ENCODE results near the gene REEP6.

The REEP6 gene

DNA sequence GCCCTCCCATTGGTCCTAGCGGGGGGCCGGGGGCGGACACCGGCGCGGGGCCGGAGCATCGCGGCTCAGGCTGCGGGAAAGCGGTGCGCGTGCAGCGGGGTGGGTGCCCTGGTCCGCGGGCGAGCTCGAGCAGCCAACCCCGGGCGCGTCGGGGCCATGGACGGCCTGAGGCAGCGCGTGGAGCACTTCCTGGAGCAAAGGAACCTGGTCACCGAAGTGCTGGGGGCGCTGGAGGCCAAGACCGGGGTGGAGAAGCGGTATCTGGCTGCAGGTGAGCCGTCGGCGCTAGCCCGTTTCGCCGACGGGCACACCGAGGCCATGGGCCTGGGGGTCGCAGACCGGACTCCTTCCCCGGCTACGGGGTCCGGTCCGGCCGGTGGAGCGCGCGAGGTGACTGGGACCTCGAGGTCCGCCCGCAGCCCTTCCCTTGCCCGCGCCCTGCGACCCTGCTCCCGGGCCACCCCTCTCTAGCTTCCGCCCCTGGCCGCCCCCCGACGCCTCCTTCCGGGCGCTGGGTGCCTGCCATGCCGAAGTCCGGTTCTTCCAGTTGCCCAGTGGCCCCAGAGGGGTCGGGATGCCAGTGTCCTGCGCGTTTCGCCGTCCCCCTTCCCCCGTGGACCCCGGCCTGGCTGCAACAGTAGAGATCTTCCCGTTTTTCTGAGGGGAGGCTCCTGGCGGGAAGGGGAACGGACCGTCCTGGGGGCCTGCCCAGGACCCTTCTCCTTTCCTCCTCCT lies at the start of gene REEP6:
TSS of gene REEP6 (plus strand) at position 68 of the 735 bp plus-strand sequence. CDS start at position 157, 89 bp downstream.
- DNase-seq (ENCODE audit: low read depth in 2 of 2) = no peak

DNA sequence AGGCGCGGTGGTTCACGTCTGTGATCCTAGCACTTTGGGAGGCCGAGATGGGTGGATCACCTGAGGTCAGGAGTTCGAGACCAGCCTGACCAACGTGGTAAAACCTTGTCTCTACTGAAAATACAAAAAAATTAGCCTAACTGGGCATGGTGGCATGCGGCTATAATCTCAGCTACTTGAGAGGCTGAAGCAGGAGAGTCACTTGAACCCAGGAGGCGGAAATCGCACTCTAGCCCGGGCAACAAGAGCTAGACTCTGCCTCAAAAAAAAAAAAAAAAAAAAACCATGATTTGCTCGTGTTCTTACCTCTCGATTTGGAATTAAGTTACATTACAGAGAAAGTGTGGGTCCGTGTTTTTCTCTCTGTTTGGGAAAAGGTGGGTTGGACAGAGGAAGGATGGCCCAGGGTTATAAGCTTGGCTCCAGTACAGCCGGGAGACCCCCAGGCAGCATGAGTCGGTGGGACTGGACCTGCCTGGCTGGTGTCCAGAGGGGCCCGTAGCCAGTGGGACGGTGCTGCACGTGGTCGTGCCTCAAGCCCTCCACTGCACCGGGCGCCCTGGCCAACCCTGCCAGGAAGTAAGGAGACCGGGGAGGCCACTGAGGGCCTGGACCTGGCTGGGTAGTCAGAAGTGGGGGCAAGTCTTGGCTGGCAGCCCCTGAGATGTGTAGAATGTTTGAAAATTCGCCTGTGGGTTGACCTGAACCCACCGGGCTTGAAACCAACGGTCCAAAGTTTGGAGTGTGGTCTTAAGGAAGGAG lies 49.1 kb upstream of the REEP6 start:
- no peak for DNase-seq (ENCODE audit: low read depth in 2 of 2)

DNA sequence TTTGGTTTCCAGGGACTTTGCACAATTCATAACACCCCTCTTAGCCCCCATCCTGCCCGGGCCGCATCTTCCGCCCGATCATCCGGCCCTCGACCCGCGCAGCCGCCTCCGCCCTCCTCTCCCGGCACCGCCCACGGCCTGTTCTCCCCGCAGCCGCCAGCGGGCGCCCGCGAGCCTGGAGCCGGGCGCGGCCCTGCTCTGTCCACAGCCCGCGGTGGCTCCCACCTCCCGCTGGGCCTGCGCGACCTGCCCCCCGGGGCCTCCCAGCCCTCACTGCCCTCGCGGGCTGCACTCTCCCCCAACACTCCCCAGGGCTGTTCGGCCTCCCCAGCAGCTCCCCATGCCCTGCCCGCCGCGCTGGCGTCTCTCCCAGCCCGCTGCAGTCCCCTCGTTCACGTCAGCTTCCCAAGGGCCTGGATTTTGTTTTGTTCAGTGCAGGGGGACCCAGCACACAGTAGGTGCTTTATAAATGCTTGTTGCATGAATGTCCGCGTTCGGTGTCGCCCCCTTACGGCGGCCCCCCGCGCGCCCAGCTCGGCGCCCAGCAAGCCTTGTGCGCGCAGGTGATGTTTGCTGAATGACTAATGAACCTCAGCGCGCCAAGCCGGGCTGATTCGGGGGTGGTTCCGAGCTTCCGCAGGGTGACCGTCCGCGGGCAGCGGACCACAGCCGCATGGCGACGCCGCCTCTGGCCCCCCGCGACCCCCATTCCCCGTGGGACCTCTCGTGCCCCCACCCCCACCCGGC lies 45.6 kb upstream of the REEP6 start:
- peak; percentile 71 to 73 for DNase-seq (ENCODE audit: low read depth in 2 of 2)

DNA sequence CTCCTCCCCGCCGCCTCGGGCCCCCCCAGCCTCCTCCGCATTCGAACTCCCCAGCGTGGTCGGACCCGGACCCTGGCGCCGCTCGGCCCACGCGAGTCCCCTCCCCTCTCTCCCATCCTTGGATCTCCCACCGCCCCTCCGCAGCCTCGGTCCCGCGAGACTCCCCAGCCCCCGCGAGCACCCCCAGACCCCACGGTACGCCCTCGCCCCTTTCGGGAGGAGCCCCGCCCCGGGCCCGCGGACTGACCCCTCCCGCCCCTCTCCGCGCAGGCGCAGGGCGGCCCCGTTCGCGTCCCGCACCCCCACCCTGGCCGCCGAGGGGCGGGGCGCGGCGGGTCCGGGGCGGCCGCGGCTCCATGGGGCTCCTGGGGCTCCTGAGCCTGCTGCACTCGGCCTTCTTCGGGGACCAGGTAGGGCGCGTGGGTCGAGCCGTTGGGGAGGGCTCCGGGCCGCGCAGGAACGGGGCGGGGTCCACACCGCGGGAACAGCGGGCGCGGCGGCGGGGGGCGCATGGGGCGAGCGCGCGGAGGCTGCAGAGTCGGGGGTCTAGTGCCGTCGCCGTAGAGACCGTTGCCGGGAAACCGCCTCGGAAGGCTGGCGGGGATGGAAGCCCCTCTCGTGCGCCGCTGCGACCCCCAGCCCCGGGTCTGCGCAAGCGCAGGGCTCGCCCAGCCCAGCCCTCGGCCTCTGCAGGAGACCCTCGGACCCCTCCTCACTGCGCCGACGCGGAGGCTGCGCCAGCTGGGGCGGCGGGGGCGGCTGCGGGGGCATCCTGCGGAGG lies 44.9 kb upstream of the REEP6 start:
- no peak for DNase-seq (ENCODE audit: low read depth in 2 of 2)

DNA sequence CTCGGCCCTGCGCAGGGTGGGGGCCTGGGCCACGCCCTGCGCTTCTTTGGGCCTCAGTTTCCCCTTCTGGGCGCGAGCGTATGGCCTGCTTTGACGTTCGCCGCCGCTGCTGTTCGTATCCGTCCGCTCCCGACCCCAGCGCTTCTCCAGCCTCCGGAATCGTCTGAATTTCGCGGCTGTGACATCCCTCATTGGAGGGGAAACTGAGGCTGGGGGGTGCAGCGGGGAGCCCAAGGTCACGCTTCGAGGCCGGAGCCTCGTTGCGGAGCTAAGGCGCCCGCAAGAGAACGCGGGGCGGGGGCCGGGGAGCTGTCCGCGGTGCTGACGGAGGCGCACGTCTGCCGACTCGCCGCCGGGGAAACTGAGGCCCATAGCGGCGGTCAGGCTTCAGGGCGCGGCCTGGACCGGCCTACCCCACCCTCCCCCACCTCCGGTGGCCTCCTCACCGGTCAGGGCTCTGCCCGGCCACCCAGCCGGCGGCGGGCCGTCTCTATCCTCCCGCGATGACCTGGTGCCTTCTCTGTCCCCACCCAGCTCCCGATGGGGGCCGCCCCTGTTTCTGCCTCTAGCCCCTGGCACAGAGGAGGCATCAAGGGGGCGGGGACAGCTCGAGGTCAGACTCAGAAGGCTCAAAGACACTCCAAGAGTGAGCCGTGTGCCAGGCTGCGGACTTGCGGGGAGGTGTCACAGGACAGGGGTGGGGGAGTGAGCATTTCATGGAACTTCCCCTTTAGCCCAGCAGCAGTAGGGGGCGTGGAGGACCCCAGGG lies 44.1 kb upstream of the REEP6 start:
- DNase-seq (ENCODE audit: low read depth in 2 of 2) = no peak

DNA sequence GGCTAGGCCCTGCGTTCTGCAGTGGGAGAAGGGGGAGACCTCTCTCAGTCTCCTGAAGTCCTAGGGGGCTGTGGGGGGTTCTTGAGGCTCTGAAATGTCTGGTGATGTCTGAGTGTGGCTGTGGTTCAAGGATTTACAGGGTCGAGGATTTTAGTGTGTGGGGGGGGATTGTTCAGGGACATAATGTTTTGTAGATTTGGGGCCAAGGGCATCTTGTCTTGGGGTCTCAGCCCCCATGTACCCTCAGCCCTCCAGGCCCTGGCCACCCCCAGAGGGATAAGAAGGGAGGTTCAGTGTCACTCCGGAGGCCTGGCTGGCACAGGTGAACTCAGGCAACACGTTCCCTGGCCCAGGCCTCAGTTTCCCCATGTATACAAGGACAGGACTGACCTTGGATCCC lies 43.5 kb upstream of the REEP6 start:
- DNase-seq (ENCODE audit: low read depth in 2 of 2) = no peak

DNA sequence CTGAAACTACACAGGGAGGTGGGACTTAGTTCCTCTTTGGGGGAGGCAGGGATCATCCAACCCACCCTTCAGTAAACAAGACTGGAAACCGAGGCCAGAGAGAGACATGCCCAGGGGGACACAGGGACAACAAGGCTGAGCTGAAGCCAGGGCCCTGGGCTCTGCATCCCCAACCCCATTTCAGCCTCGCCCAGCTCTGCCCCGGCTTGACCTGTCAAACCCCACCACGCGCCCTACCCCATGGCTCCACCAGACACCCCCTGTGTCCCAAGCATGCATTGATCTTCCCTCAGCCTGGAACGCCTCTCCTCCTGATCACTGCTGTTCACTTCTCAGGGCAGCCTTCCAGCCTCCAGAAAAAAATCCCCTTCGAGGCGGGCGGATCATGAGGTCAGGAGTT lies 43.0 kb upstream of the REEP6 start:
- no peak for DNase-seq (ENCODE audit: low read depth in 2 of 2)

DNA sequence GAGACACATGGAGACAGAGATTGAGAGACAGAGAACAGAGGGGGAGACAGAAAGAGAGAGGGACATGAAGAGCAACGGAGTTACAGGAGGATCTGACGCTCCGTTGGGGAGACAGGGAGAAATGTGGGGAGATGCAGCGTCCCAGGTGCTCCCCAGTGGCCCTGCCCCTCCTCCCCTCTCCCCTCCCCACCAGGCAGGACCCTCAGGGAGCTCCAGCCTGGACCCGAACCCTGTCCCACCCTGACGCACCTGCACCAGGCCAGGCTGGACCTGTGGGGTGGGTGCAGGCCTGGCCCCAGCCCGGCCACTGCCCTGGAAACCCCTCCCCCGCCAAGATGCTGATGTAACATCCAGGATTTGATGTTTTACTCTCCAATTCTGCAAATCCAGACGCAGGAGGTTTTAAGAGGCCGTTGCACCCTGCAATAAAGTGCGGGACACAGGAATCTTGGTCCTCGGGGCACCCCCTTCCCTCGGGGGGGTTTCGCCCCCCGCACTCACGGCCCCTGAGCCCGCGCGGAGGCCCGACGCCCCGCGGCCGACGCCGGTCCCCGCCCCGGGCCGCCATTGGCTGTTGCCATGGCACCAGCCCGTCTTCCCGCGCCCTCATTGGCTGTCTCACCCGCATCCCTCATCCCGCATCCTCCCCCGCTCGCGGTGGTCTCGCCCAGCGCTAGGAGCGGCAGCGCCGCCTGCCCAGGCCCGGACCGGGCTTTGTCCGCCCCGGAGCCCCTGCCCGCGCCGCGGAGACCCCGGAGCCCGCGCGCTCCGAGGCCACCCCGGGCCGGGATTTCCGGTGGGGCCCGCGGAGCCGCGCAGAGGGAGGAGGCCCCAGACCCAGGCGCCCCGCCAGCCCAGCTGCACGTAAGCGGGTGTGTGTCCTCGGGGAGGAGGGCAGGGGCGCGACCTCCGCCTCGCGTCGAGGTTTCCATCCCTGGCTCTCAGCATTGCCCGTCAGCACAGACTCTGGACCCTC lies 41.2 kb upstream of the REEP6 start, which contains the start of gene APC2:
TSS of gene APC2 (plus strand) at position 655 of the 976 bp plus-strand sequence. CDS start 2,881 bp downstream, outside the sequence.
- DNase-seq (ENCODE audit: low read depth in 2 of 2) = no peak

DNA sequence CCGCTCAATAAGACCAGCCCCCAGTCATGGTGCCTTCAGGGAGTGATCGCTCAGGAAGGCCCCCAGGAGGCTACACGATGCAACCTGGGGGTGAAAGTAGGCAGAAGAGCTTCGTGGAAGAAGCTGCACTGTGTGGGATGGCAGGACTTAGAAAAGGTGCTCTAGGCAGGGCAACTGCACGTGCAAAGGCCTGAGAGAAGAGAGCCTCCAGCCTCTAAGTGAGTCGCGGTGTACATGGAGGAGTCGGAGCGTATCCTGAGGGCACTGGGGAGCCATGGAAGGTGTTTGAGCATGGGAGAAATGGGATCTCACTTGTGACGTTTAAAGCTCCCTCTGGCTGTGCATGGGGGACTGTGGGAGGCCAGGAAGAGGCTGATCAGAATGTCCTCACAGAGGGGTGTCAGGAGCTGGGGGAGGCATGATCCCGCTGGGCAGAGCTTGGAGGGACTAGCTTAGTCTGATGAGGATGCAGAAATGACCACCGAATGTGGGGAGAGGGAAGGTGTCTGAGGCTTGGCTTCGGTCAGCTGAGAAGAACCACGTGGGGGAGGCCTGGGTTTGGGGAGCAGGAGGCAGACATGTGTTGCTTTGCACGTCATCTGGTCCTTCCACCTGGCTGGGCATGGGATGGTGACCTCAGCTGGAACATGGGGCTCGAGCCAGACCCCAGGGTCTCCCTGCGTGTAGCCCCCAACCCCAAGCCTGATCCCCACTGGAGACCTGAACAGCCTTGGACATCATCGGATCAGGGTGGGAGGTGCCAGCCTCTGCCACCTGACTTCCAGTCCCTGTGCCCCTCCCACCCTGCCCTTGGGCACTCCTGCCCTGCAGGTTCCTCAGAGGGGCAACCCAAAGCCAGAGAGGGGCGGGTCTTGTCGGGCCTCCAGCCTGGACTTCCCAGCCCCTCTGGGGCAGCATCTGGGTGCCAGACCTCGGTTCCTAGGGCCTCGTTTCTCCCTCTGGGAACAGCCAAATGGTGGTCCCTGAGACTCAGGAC lies 39.9 kb upstream of the REEP6 start:
- no peak for DNase-seq (ENCODE audit: low read depth in 2 of 2)

DNA sequence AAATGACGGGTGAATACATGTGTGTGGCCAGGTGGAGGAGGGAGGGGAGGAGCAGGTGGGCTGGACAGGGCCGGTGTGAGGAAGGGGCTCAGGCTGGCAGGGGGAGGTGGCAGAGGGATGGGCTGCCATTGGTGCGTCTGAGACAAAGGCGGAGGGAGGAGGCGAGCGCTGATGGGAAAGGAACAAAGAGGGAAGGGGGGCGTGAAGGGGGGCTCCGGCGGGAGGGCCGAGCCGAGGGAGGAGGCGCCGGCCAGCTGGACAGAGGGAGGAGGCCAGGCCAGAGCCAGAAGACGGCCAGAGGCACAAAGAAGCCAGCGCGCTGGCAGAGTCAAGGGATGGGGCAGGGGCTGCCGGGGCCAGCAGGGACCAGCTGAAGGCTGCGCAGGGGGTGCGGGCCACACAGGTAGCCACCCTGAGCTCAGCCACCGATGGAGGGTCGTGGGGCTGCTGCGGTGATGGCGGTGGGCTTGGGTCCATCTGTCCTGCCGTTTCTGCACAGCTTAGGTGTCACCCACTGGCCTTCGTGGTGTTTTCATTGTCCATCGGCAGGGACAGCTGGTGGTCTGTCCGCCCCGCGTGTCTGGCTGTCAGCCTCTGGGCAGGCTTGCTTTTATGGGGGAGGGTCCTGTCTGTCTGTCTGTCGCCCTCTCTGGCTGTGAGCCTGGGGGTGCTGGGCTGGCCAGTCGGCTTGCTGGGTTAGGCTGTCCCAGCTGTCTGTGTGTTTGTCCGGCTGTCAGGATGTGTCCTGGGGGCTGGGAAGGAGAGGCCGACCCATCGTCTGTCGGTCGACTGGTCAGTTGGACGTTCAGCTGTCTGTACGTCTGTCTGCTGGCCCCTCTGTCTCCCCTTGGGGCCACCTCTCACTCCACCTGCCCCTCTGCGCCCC lies 38.8 kb upstream of the REEP6 start:
- no peak for DNase-seq (ENCODE audit: low read depth in 2 of 2)

DNA sequence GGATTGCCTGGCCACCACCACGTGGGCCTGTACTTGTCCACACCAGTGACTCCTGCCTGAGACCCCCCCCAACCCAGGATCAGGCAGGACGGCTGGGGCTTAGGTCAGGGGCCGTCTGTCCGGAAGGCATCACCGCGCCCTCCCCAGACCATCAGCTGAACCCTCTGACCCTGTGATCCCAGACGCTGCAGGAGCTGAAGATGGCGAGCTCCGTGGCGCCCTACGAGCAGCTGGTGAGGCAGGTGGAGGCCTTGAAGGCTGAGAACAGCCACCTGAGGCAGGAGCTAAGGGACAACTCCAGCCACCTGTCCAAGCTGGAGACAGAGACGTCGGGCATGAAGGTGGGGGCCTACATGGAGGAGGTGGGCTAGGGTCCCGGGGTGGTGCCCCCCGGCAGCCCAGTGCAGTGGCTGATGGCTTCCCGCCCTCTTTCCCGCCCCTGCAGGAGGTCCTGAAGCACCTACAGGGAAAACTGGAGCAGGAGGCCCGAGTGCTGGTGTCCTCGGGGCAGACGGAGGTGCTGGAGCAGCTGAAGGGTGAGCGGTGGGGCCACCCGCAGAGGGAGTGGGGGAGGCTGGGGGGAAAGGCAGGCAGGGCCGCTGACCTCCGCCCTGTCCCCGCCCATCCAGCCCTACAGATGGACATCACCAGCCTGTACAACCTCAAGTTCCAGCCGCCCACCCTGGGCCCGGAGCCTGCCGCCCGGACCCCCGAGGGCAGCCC lies 38.0 kb upstream of the REEP6 start:
- no peak for DNase-seq (ENCODE audit: low read depth in 2 of 2)

DNA sequence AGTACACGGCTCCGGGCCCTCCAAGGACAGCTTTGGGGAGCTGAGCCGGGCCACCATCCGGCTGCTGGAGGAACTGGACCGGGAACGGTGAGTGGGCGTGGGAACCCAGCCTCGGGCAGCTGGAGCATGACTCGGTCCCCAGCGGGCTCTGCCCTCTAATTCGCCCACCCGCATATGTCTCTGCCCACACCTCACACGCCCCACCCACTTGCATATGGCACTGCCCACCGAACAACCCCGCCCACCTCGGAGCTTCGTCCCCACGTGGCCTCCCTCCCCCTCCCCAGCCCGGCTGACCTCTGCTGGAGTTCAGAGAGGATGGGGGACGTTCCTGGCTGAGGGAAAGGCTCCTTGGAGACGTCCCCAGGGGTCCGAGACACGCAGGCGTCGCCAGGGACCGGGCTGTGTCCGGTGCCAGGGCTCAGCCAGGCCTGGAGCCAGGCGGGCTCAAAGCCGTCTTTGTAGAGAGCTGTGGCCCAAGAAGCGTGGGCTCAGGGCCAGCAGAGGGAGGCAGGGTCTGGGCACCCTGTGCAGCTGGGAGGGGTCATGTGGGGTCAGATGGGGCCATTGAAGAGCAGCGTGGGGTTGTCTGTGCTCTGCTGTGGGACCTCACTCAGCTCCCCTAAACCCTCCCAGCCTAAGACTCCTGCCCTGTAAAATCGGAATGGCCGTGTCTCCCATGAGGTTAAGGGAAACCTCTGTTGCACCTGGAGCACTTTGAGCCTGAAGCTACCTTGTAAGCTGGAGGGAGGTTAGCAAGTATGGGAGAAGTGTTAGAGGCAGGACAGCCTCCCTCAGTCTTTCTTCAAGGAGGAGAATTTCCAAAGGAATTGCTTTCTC lies 37.2 kb upstream of the REEP6 start:
- no peak for DNase-seq (ENCODE audit: low read depth in 2 of 2)

DNA sequence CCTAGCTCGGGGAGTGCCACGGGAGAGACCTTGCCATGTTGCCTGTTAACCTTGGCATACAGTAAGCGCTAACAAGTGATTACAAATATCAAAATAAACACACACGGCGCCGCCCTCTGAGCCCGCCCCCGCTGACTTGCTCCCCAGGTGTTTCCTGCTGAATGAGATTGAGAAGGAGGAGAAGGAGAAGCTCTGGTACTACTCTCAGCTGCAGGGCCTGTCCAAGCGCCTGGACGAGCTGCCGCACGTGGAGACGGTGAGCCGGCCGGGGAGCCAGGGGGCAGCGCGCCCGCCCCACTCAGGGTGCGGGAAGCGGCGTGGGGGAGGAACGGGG lies 36.0 kb upstream of the REEP6 start:
- no peak for DNase-seq (ENCODE audit: low read depth in 2 of 2)

DNA sequence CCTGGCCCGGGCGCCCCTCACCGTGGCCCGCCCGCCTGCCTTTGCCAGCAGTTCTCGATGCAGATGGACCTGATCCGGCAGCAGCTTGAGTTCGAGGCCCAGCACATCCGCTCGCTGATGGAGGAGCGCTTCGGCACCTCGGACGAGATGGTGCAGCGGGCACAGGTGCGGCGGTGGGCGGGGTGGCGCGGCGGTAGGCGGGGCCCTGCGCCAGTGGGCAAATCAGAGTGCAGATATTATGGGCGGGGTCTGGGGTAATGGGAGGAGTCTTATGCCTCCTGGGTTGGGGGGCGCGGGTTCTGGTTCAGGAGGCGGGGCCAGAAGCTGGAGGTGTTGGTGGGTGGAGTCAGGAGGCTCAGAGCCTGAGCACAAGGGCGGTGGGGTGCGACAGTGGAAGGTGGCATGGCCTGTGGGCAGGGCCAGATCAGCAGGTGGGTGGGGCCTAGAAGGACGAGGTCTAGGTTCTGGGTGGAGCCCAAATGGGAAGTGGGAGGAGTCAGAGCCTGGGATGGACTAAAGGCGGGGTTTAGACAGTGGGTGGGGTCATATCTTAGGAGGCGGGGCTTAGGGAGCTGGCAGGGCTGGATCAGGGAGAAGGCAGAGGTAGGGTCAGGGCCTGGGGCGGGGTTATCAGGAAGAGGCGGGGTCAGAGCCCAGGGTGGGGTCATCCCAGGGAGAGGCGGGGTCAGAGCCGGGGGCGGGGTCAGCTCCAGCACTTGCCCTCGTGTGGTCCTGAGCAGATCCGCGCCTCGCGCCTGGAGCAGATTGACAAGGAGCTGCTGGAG lies 35.5 kb upstream of the REEP6 start:
- DNase-seq (ENCODE audit: low read depth in 2 of 2) = peak in 1 of 2 donors; percentile 62
